Activated T-cell treated with anti-CD3 and anti-CD28 coated beads, Interleukin-2, amount 50 U/mL, for 48 hours (primary cell): ENCODE results near the gene LAPTM5.
"Not testable (repeated sequence)": the region's sequence is repeated elsewhere in the genome, so short reads cannot be mapped to it uniquely, and the experiment has no call there.

Source experiments
- DNase-seq, 2 experiments: peaks; one replicate each; pipeline ENCODE4 v3.0.0-alpha.2; 2020

The LAPTM5 gene

GRCh38 chr1:30768830-30769718 is 11.5 kb upstream of the LAPTM5 start:
- no peak for DNase-seq

- no peak for DNase-seq
Measured at GRCh38 chr1:30768159-30768829, 10.7 kb upstream of the LAPTM5 start.

GRCh38 chr1:30766948-30767347 is 9.4 kb upstream of the LAPTM5 start:
- DNase-seq = not testable (repeated sequence)

GRCh38 chr1:30765556-30766434 is 8.2 kb upstream of the LAPTM5 start:
- DNase-seq = peak; percentile 58 to 62

GRCh38 chr1:30764939-30765555 is 7.5 kb upstream of the LAPTM5 start:
- peak in 1 of 2 experiments; percentile 31 for DNase-seq

- DNase-seq = no peak
Measured at GRCh38 chr1:30764396-30764795, 6.8 kb upstream of the LAPTM5 start.

- DNase-seq = no peak
Measured at GRCh38 chr1:30763651-30764248, 6.2 kb upstream of the LAPTM5 start.

GRCh38 chr1:30762930-30763650 is 5.5 kb upstream of the LAPTM5 start:
- no peak for DNase-seq

GRCh38 chr1:30762152-30762929 is 4.8 kb upstream of the LAPTM5 start:
- DNase-seq = no peak

- DNase-seq = peak; percentile 34 to 39
Measured at GRCh38 chr1:30761381-30762151, 4.0 kb upstream of the LAPTM5 start.

GRCh38 chr1:30760596-30761324 is 3.2 kb upstream of the LAPTM5 start:
- DNase-seq = peak in 1 of 2 experiments; percentile 34

GRCh38 chr1:30759718-30760281 is 2.2 kb upstream of the LAPTM5 start:
- DNase-seq = peak; percentile 72 to 73

GRCh38 chr1:30758785-30759380 is 1.3 kb upstream of the LAPTM5 start:
- DNase-seq = peak; percentile 56 to 63

GRCh38 chr1:30758121-30758688 is 631 bp upstream of the LAPTM5 start:
- no peak for DNase-seq

GRCh38 chr1:30756545-30757351 is 826 bp downstream of the LAPTM5 start:
- peak; percentile 77 to 80 for DNase-seq

- no peak for DNase-seq
Measured at GRCh38 chr1:30756206-30756544, 1.4 kb downstream of the LAPTM5 start.

GRCh38 chr1:30755746-30756145 is 1.8 kb downstream of the LAPTM5 start:
- no peak for DNase-seq
